Measurements from ENCODE around the gene ANKRD2. TPM values are rescaled to one million over a fixed set of nuclear protein-coding genes. Genes with fewer than 3 reads are reported as not detected.

The ANKRD2 gene
- total RNA-seq, 4 donors from 2014 or later = 0.79 TPM; not detected in 3

DNA sequence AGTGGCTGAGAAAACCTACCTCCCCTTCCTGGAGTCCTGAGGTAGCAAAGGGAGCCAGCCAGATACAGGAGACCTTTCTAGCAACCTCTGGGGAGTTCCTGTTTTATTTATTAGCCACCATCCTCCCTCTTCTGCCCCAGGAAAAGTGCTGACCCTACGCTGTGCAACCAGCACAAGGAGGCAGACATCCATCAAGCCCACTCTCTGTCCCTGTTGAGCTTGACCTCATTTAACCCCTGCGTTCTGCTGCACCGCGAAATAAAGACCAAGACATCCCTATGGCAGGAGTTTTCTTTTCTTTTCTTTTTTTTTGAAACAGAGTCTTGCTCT lies 25.3 kb upstream of the ANKRD2 start:
- H3K4me3 ChIP-seq = no peak overlapping the region
- WGBS, 2 donors = 73 to 79% methylated on average over 4 of the region's 4 CpGs
- no peaks in the 10 kb centered on the region for H3K9me3 ChIP-seq
- no peak for DNase-seq
- H3K27ac ChIP-seq = no peak overlapping the region
- no peaks in the 10 kb centered on the region for H3K36me3 ChIP-seq
- TF ChIP-seq, protein P1, sequence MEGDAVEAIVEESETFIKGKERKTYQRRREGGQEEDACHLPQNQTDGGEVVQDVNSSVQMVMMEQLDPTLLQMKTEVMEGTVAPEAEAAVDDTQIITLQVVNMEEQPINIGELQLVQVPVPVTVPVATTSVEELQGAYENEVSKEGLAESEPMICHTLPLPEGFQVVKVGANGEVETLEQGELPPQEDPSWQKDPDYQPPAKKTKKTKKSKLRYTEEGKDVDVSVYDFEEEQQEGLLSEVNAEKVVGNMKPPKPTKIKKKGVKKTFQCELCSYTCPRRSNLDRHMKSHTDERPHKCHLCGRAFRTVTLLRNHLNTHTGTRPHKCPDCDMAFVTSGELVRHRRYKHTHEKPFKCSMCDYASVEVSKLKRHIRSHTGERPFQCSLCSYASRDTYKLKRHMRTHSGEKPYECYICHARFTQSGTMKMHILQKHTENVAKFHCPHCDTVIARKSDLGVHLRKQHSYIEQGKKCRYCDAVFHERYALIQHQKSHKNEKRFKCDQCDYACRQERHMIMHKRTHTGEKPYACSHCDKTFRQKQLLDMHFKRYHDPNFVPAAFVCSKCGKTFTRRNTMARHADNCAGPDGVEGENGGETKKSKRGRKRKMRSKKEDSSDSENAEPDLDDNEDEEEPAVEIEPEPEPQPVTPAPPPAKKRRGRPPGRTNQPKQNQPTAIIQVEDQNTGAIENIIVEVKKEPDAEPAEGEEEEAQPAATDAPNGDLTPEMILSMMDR (IDR thresholded peaks at IDR 0.05) = no peak
- no peak for TF ChIP-seq POLR2A (IDR thresholded peaks at IDR 0.05)
- intact Hi-C loops (cut with DNase I) = no loop called here
- peaks cover 0 to 8% (median 0%) of the 10 kb centered on the region in 4 donors for H3K27me3 ChIP-seq
- H3K4me1 ChIP-seq = peaks cover 8 to 65% (median 31%) of the 10 kb centered on the region in 3 donors

DNA sequence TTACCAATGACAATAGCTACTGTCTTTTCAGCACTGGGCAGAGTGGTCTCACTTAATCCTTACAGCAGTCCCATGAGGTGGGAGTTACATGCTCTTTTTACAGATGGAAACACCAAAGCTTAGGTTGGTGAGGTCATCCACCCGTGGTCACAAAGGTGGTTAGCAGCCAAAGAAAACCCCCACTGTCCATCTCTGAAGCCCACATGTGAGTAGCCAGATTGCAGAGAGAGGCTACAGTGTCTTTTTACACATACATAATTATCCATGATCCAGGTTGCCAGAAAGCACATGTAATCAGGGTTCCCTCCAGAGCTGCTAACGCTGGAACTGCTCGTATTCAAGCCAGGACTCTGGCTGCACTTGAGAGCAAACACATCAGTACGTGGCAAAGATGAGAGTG lies 24.6 kb upstream of the ANKRD2 start:
- WGBS, 2 donors = 63 to 80% methylated on average over 3 to 4 of the region's 4 CpGs
- TF ChIP-seq POLR2A (IDR thresholded peaks at IDR 0.05) = no peak
- TF ChIP-seq, protein P1 (IDR thresholded peaks at IDR 0.05) = no peak
- Histone ChIP-seq H3K4me1 (peaks cover under 1 to 58% (median 24%) of the 10 kb centered on the region in 3 donors), H3K36me3 (no peaks in the 10 kb centered on the region), H3K4me3 (no peak overlapping the region), H3K9me3 (no peaks in the 10 kb centered on the region), H3K27me3 (peaks cover 0 to 8% (median 0%) of the 10 kb centered on the region in 4 donors), H3K27ac (no peak overlapping the region)
- intact Hi-C loops (cut with DNase I) = no loop called here
- DNase-seq = no peak

DNA sequence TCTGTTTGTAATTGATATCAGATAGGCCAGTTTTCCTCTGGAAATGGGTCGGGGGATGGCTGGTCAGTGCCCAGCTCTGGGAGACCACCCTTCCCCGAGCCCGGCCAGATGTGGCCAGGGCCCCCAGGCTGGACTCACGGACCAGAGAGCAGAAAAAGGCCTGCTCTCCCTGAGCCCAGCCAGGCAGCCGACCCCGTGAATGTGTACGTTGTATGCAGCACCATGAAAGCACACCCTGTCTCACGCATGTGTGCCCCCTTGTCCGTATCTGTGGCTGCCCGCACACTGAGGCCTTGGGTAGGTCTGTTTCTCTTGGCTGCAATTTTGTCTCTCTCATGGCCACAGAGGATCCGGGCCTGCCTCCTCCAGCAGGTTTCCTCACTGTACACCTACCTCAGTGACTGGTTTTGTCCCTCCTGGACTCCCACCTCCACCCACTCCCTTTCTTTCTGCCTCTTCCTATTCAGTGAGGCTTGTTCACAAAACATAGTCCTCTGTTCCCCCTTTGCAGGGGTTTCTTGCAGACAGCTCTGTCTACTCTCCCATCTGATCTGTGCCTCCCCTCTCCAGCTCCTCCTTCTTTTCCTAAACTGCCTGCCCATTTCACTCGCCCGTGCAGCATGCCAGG lies 23.6 kb upstream of the ANKRD2 start:
- no peak overlapping the region for H3K27ac ChIP-seq
- H3K9me3 ChIP-seq = no peaks in the 10 kb centered on the region
- no peak overlapping the region for H3K4me3 ChIP-seq
- H3K4me1 ChIP-seq = peaks cover 0 to 57% (median 19%) of the 10 kb centered on the region in 3 donors
- WGBS, 2 donors = 64 to 82% methylated on average over 5 to 13 of the region's 13 CpGs
- TF ChIP-seq, protein P1 (IDR thresholded peaks at IDR 0.05) = no peak
- no peak for TF ChIP-seq POLR2A (IDR thresholded peaks at IDR 0.05)
- DNase-seq = no peak
- peaks cover 0 to 8% (median 0%) of the 10 kb centered on the region in 4 donors for H3K27me3 ChIP-seq
- no peaks in the 10 kb centered on the region for H3K36me3 ChIP-seq
- intact Hi-C loops (cut with DNase I) = no loop called here

DNA sequence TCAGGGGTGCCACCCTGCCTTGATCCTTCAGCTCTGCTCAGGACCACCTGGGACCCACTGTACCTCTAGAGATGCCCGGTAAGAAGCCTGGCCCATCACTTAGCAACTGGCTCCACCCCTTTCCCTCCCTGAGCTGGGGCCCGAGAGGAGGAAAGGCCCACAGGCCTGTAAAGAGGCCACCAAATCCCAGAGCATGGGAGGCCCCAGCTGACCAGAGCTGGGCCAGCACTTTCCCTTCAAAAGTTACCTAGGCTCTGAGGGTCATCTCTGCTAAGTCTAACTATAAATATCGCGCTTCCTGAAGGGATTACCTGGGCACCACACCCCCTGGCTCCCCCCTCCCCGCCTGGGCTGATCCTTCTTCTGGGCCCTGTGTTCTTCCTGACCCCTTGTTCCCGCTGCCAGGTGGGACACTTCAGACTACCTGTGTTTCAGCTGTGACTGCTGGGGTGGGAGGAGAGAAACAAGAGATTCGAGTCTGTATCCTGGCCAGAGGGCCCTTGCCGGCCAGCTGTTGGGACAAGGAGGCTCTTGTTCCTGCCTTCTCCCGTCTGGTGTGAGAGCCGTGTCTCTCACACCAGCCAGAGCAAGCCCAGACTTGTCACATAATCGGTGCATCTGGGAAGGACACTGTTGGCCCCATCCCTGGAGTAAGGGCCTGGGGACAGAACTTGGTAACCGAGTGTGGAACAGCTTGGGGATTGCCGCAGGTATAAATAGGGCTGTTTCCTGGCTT lies 22.8 kb upstream of the ANKRD2 start:
- Histone ChIP-seq H3K9me3 (peaks cover 0 to 2% (median 0%) of the 10 kb centered on the region in 3 donors), H3K27ac (peak overlapping the region in 2 of 4 donors; percentile 29 to 44), H3K36me3 (no peaks in the 10 kb centered on the region), H3K27me3 (peaks cover 0 to 8% (median 0%) of the 10 kb centered on the region in 4 donors), H3K4me1 (peaks cover 0 to 49% (median 19%) of the 10 kb centered on the region in 3 donors), H3K4me3 (no peak overlapping the region)
- WGBS, 2 donors = 36% methylated on average over 9 of the region's 13 CpGs; no CpG with 5 or more reads in 1 of the 2 donors
- intact Hi-C loops (cut with DNase I) = loop anchor here (10.0 kb wide), 1 partner anchor 85 kb away; no protein-coding TSS in a partner anchor
- DNase-seq = no peak
- TF ChIP-seq, protein P1 (IDR thresholded peaks at IDR 0.05) = no peak
- TF ChIP-seq POLR2A (IDR thresholded peaks at IDR 0.05) = no peak
